GM18502 (cell line): ENCODE data around the gene THYN1.
"Not testable (repeated sequence)": the region's sequence is repeated elsewhere in the genome, so short reads cannot be mapped to it uniquely, and the experiment has no call there.

Experiments
- ATAC-seq: cut with Tn5 transposase; IDR thresholded peaks from one replicate; pipeline ENCODE4 v1.9.1; 2021; ENCODE audit warnings: mild to moderate bottlenecking; ENCODE audit not compliant: unreplicated experiment, poor library complexity

THYN1 gene

DNA sequence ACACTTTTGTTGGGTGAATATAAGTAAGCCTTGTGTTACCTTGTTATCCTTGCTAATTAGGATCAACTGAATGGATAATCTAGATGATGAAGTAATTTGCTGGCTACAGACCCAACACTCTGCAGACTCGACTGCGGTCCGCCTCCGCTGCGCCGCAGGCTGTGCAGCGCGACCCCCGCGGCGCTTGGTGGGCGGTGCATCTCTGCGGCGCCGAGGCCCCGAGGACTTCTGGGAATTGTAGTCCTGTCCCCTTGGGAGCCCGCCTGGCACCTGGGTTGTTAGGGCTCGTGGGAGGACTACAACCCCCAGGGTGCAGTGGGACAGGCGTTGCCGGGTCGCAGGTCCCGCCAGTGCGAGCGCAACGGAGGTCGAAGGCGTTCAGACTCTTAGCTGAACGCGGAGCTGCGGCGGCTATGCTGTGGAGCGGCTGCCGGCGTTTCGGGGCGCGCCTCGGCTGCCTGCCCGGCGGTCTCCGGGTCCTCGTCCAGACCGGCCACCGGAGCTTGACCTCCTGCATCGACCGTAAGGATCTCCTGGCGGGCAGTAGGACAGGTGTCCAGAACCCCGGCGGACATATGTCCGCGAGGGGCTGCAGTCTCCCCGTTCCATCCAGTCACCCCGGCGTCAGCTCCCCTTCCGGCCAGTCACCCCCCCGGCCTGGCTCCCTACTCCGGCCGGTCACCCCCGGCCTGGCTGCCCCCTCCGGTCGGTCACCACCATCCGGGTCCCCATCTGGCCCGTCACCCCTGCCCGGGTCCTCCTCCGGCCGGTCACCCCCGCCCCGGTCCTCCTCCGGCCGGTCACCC lies at the start of gene THYN1, which contains the start of gene ACAD8:
TSS of gene THYN1 (minus strand) at position 165 of the 806 bp plus-strand sequence. CDS start 470 bp downstream, outside the sequence.
TSS of gene ACAD8 (plus strand) at position 381 of the 806 bp plus-strand sequence. CDS start at position 414, 33 bp downstream.
- peak; percentile 99 for ATAC-seq

DNA sequence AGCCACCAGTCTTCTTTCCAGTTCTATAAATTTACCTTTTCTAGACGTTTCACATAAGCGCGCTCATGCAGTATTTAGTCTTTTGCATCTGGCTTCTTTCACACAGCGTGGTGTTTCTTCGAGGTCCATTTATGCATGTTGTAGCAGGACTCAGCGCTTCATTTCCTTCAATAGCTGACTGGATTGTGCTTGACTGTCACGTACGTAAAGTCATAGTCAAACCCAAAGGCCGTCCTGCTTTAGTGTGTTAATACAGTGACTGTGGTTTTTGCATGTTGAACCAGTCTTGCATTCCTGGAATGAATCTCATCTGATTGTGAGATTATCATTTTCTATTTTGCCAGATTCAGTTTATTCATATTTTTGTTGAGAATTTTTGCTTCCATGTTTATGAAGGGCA lies 41.5 kb upstream of the THYN1 start:
- no peak for ATAC-seq

DNA sequence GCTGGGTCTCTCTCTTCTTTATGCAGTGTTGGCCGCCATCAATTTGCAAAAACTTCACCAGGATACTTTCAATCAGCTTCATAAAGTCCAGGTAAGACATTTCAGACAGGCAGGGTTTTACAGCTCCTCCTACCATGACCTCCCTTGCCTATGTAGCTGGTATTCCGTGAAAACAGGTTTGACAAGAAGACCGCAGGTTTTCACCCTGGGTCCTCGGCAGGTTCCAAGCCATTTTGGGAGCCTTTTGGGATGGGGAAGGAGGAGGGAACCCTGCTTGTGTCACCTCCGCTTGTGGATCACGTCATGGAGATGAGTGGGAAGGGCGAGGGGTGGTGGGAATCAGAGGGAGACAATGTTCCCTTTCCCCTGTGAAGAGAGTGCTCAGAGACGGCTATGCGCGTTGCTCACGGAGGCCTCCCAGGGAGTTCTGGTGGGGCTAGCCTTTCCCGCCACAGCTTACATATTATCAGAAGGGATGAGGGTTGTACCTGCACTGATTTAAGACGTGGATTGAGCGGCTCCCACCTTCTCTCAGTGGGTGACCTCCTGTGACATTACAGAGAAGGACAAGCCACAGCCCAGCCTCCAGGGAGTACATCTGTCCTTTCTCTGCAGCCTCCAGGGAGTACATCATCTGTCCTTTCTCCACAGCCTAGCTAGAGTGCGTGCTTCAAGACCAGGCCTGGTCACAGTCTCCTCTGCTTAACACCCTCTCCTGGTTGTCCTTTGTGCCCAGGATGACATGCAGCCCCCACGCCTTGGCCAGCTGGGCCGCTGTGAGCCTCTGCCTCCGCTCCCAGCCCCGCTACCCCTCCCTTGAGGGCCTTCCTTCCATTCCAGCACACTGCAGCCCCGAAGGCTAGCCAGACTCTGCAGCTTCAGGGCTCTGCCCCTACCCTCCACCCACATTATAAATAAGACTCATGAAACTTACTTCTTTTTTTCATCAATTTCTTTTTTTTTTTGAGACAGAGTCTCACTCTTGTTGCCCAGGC lies 40.3 kb upstream of the THYN1 start:
- no peak for ATAC-seq

DNA sequence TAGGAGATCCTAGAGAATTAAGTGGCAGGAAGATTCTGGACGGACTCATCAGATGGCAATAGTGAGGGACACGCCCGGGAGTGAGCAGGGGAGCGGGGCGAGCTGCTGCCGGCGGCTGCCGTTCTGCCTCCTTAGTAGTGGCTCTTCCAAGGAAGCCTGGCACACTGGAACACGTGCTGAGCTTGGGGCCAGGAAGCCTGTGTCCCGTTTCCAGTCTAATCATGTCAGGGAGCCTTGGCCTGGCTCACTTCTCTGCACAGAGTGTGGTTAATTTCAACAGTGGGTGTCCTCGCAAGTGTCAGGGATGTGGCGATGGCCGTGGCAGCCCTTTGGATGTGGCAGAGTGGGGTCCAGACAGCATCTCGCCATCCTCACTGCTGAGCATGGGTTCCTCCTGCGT lies 39.5 kb upstream of the THYN1 start:
- ATAC-seq, result no peak

DNA sequence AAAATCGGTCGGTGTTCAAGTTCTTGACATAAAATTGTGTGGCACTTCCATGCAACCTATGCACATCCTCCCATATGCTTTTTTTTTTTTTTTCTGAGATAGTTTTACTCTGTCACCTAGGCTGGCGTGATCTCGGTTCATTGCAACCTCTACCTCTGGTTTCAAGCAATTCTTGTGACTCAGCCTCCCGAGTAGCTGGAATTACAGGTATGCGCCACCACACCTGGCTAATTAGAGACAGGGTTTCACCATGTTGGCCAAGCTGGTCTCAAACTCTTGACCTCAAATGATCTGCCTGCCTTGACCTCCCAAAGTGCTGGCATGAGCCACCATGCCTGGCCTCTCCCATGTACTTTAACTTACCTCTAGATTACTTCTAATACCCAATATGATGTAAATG lies 38.0 kb upstream of the THYN1 start:
- no peak for ATAC-seq

DNA sequence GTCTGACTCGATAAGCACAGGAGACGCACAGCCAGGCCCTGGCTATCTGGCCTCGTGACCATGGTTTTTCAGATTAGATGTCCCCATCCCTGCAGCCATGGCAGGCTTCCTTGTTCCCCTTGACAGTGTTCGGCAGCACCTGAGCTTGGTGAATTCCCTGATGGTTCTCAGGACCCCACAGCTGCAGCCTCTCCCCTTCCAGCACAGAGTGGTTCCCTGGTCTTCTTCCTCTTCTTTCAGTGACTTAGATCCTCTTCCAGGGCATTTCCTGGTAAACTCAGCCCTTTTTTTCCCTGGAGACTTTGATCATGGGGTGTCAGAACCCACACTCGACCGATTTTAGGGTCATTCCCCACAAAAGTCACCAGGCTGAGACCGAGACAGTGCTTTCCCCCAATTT lies 37.5 kb upstream of the THYN1 start:
- no peak for ATAC-seq

DNA sequence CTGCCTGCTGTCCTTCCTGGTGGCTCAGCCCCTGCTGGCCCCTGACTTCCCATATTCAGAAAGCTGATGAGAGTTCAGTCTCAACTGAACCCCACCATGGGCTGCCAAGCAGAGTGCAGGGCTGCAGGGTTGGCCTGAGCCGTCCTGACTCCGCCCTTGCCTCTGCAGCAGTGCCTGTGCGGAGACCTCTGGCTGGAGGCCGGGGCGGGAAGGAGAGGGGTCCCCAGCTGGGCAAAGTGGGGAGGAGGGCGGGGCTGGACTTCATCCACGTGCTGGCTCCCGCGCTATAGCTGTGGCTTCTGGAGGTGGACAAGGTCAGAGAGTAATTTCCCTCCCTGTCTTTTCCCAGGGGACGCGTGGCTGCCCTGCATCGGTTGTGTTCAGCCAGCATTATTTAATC lies 36.6 kb upstream of the THYN1 start:
- no peak for ATAC-seq

DNA sequence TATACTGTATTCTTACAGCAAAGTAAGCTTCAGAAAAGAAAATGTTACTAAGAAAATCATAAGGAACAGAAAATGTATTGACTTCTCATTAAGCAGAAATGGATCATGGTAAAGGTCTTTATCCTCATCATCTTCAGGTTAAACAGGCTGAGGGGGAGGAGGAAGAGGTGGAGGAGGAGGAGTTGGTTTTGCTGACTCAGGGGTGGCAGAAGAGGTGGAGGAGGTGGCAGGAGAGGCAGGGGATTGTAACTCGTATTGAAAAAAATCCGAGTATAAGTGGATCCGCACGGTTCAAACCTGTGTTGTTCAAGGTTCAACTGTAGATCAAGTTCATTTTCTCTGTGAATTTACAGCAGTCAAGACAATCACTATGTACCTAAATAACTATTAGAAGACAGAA lies 36.0 kb upstream of the THYN1 start:
- no peak for ATAC-seq

DNA sequence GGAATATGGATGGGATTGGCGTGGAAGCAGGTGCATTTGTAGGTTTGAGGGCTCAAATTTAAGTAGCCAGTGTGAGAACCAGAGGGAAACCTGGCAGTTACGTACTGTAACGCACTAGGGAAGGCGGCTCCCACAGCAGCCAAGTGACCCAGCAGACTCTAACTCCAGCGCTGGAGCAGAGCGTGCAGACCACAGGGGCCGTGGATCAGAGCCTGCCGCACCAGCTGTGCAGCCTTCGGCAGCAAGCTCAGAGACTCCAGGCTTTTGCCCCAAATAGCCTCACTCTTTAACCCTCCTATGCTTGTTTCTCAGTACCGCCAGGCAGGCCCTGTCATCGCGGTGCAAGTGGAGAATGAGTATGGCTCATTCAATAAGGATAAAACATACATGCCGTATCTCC lies 35.3 kb upstream of the THYN1 start:
- no peak for ATAC-seq

DNA sequence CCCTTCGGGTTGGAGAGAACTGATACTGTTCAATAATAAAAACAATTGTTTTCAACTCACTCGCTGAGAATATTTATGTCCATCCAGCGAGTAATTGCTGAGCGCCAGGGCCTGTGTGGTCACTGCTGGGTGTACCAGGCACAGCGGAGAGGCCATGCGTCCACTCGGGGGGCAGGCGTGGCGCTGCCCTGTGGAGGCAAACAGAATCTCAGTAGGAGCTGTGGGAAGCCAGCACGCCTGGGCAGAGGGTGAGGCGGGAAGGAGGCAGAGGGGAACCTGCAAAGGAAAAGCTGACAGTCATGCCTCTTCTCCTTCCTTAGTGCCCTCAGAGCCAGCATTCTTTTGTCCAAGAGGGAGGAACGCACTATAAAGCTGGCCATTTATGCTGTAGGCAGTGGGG lies 34.4 kb upstream of the THYN1 start:
- ATAC-seq, result no peak

DNA sequence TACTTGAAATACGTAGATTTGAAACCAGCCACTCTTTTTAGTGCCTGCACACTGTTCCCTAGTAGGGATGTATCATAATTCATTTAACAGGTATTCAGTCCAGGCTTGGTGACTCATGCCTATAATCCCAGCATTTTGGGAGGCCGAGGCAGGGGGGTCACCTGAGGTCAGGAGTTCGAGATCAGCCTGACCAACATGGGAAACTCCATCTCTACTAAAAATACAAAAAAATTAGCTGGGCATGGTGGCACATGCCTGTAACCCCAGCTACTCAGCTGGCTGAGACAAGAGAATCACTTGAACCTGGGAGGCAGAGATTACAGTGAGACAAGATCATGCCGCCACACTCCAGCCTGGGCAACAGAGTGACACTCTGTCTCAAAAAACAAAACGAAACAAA lies 31.2 kb upstream of the THYN1 start:
- not testable (repeated sequence) for ATAC-seq

DNA sequence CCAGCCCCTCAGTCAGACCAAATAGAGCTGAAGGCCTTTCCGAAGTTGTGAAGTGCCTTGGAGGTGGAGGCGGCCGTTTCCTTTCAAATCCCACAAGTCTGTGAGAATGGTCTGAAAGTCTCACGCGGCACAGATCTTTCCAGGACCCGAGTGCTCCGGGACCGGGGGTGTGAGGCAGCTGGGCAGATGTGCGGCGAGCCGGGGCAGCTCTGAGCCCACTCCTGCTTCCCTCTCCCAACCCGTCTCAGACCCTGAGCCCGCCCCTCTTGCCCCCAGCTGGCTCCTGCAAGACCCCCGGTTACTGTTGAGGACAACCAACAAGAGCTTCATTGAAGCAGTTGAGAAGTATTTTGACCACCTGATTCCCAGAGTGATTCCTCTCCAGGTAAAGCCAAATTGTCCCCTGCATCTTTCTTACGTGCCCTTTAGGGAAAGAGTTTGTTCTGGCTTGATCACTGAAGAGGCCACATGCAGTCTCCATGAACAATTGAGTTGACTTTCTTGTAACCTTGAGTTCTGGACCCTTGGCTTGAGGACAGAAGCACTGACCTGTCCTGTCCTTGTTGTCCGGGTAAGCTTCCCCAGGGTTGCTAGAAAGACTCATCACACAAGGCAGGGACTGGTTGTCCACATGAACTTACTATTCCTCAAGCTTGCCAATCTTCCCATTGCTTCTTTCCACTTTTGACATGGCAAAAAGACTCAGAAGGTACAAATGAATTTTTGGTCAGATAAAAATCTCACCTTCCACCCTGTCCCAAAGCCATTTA lies 30.5 kb upstream of the THYN1 start:
- ATAC-seq, result no peak

DNA sequence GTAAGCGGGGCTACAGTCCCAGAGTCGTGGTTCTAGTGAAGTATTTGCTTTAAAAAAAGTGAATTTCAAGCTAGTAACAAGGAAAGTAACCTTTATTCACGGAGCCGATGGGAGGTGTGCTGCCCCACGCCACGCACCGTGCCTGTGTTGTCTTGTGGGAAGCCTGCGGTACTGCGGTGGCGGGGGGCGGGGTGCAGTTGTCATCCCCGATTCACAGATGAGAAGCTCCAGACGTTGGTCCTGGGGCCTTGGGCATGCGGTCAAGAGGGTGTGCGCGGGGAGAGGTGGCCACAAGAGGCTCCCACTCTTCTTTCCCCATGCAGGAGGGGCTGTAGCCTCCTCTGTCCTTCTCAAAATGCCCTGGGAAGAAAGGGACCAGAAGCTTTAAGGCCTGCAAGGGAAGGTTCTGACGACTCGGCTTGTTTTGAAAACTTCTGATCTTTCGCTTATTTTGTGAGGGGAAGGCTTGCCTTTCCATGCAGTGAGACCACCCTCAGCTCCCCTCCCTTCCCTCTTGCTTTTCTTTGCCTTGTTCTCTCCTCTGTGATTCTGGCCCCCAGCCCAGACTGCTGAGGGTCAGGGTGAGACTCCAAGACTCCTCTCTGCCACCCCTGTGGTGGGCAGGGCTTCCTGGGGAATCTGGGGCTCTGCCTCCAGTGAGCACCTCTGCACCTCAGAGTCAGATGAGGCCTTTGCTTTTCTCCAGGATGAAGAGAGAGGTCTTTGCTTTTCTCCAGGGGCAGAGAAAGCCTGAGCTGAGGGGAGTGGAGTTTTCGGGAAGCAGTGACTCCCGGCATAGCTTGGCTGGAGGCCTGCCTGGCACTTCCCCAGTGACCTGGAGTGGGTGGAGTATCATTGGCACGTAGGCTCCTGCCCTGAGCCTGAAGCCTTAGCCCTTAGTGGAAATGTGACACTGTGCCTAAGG lies 29.2 kb upstream of the THYN1 start:
- ATAC-seq, result no peak

DNA sequence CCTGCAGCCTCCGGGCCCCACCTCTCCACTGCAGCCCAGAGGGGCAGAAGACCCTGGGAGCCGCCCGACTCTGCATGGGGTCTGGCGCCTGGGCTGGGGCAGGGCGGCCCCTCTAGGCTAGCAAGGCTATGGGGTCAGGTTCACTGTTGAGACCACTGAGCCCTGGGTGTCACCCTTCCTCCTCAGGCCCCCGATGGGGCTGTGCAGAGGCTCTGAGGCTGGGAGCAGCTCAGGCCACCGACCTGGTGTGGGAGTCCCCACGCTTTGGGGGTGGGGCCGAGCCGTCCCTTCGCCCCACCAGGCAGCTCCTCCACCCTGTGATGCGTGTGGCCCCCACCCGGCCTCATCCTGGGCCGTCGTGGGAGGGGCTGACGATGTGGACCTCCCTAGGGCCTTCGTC lies 28.5 kb upstream of the THYN1 start:
- ATAC-seq, result not testable (repeated sequence)

DNA sequence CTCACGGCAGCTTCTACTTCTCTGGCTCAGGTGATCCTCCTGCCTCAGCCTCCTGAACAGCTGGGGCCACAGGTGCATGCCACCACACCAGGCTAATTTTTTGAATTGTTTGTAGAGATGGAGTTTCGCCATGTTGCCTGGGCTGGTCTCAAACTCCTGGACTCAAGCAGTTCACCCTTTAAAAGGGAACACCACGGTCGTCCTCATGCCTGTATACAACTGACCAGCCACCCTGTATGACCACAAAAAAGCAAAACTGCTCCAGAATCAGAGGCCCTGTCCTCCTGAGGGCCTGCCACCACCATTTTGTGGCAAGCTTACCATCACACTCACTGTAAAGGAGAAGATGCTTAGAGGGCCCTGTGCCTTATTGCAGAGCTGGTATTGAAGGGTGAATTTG lies 25.2 kb upstream of the THYN1 start:
- no peak for ATAC-seq

DNA sequence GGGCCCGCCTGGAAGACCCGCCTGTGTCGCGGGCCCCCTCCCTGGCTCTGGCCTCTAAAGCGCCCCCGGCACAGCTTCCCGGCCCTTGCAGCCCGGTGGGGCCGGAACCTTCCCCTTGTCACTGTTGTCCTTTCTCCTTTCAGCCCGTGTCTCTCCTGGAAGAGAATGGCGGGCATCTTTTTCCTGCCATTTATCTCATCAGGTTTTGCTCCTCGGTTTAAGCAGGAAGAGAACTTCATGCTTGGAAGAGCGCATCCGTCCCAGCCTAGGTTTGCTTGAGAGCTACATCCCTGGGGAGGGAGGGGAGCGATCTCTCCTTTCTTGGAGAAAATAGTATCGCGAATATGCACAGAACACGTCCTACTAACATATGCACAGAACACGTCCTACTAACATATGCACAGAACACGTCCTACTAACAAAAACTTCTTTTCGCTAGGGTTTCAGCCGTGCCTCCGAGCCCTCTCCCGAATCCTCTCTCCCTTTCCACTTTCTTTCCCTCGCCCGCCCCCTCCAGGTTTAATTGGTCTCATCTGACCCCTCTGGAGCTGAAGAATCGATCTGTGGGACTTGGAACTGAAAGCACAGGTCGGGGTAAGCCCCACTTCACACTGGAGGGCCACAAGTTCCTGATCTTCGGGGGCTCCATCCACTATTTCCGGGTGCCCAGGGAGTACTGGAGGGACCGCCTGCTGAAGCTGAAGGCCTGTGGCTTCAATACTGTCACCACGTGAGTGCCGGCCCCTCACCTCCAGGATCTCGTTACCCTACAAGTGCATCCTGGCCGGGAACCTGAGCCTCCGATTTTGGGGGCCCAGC lies 24.2 kb upstream of the THYN1 start:
- no peak for ATAC-seq

DNA sequence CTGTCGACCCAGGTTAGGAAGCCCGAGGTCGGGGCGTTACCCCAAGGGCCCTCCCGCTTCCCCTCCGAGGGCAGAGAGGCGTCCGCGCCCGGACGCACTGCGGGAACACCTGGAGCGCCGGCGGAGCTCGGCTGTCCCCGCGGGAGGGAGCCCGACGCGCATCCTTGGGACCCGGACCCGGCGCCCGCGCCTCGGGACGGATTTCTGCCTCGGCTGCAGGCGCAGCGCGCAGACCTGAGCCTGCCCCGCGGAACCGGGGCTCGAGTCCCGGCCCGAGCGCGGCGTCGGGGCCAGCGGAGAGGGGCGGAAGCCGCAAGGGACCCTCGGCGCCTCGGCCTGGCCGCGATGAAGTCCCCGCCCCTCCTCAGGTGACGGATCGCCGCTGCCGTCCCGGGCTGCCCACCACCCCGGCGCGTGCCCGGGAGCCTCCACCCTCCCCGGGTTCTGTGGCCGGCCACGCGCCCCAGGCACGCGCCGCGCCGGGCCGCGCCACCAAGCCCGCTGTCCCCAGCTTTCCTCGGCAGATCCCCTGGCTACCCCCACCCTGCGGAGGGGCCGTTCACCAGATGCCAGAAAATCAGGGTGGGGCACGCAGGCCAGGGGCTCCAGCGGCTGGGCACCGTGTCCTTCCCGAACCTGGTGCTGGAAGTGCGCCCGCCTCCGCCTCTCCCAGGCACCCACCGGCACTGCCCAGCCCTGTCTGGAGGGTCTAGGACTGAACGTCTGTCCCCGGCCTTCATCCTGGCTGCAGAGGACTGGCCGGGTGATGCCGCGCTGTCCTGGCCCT lies 23.4 kb upstream of the THYN1 start:
- peak; percentile 33 for ATAC-seq
